ENCODE measurements around the gene BUB3.

Gene BUB3

GRCh38 chr10:123141791-123142700, 12.2 kb upstream of the BUB3 start:
- no peak for DNase-seq

DNA sequence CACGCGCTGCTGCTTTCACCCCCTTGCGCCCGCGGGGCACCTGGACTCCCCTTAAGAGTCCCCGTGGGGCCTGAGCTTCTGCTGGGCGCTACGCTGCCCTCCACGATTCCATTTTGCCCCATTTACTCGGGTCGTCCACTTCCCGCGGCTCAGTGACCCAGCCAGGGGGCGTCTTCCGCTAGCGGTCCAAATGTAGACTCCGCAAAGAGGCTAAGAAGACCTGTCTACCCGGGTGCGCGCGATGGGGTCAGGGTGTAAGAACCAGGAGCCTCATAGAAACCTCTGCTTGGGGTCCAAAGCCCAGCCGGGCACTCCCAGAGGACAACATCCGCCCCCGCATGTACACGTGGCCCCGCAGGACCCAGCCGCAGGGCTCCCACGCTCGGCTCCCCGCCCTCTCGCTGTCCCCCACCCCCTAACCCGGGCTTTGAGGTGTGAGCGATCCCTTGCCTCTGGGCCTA, 11.5 kb upstream of the BUB3 start:
- DNase-seq = no peak

- no peak for DNase-seq
These were observed 10.9 kb upstream of the BUB3 start for GRCh38 chr10:123143162-123143824.

DNA sequence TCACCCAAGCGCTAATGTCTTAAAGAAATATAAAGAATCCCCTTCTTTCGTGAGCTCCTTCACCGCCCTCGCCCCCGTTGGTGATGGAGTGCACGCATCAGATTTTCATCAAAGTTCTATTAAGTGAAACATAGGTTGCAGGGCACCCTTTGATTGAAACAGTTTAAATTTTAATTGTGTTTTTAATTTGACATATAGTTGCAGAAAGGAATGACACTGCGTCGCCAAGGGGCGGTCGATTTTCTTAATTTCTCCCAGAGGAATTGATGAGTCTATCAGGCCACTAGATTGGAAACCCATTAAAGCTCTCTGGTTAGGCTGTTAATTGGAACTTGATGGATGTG, 10.4 kb upstream of the BUB3 start:
- no peak for DNase-seq

GRCh38 chr10:123144697-123145541, 9.3 kb upstream of the BUB3 start:
- DNase-seq = no peak

- no peak for DNase-seq
These were observed 8.6 kb upstream of the BUB3 start for GRCh38 chr10:123145542-123146012.

GRCh38 chr10:123146013-123146893, 7.9 kb upstream of the BUB3 start:
- no peak for DNase-seq

DNA sequence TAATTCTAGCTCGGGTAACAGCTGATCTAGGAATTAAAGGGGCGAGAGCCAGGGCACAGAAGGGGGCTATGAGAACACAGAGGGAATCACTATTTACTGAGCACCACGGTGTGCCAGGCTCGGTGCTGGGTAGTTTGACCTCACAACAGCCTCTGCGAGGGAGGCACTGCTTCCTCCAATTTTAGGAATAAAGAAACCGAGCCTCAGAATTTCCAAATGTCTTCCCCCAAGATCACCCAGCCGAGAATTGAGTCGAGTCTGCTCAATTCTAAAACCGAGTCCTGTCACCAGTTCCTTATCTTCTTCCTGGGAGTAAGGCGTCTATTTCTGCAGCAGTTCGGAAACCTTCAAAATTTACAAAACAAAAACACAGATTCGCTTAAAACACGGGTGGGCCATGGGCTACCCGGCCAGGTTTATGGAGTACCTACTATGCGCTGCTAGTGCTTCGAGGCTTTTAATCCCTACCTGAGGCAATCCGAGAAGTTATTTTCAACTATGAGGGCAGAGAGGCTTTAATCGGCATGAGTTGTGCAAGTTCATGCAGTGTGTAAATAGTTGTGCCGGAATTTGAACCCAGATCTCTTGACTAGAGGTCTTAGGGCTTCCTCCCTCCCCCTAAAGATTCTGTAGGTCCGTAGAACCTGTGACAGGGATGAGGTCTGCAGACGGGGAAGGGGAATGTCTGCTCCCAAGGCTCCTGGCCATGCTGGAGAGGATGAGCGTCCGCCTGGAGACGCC, 7.1 kb upstream of the BUB3 start:
- no peak for DNase-seq

DNA sequence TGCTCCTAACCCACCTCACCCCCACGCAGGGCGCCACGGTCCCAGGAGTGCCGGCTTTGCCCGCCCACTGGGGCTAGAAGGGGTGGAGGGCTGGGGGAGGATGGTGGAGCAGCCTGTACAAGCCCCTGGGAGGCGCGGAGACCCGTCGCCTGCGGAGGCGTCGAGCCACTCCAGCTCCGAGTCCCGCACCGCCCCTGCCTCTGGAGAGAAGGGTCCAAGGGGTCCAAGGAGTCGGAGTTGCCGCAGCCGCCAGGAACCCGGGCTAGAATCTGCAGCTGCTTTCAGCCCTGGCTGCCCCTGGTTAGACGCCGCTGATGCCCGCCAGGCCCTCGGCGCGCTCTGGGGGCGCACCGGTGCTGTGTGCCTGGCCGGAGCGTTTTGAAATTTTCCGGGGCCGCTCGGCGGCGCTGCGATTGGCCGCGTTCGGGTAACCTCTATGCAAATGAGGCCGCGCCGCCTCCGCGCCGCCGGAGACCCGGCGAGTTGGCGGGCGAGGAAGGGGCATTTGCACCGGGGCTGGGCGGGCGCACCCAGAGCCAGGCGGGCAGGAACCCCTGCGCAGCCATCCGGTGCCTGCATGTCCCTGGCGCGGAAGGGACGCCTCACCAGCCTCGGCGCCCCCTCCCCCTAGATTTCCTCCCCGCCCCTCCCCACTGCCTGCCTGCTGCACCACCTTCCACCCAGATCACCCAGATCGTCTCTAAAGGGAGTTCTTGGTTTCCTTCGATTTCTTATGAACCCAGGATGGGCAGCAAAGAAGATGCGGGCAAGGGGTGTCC, 6.4 kb upstream of the BUB3 start, which contains the start of gene HMX2:
Gene HMX2 (plus strand): TSS at position 502 of the 779 bp plus-strand sequence. CDS start 243 bp downstream, at position 745.
- peak; percentile 26 for DNase-seq

GRCh38 chr10:123148414-123149161, 5.6 kb upstream of the BUB3 start:
- peak; percentile 6 for DNase-seq

DNA sequence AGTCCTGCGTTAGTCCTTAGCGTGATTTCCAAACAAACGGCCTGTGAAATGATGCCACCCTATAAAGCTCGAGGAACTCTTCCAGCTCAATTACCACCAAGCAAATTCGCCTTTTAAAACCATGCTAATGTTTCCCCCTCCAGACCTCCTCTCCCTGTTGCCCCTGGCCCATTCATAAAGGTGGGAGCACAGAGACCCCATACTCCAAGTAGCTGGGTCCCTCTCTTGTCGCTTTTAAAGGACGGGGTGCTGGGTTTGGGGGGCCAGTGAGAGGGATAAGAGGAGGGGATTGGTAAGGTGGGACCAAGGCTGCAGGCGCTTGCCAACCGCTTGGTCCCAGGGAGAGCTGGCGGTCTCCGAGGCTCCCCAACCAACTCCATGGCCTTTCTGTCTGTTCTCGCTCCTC, 5.0 kb upstream of the BUB3 start:
- DNase-seq = no peak

GRCh38 chr10:123149568-123150270, 4.5 kb upstream of the BUB3 start:
- DNase-seq = no peak

DNA sequence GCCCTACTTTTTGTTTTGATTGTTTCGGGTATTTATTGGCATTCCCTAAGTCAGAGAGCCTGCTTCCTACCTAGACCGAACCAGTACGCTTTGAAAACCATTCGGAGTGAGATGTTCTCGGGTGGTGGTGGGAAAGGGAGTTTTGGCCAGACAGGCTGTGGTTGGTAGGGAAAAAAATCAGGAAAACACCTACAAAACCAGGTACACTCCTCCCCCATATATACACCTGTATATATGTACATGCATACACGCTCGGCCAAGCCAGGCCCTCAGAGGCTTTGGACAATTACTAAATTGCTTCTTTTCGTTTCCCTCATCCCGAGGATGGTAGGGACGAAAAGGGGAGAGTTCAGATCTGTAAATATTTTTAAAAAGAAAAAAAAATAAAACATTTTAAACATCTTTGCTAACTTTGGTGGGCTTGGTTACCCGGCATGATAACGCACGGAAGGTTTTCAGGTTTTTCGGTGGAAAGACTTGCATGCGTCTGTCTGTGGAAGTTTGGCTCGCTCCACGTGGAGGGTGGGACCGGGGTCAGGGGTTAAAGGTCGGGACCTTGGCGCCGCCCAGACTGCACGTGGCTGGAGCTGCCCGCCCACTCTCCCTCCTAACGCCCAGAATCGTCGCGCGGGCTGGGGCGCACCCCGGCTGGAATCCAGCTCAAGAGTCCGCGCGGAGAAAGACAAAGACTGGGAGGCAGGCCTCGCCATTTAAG, 3.8 kb upstream of the BUB3 start:
- no peak for DNase-seq

DNA sequence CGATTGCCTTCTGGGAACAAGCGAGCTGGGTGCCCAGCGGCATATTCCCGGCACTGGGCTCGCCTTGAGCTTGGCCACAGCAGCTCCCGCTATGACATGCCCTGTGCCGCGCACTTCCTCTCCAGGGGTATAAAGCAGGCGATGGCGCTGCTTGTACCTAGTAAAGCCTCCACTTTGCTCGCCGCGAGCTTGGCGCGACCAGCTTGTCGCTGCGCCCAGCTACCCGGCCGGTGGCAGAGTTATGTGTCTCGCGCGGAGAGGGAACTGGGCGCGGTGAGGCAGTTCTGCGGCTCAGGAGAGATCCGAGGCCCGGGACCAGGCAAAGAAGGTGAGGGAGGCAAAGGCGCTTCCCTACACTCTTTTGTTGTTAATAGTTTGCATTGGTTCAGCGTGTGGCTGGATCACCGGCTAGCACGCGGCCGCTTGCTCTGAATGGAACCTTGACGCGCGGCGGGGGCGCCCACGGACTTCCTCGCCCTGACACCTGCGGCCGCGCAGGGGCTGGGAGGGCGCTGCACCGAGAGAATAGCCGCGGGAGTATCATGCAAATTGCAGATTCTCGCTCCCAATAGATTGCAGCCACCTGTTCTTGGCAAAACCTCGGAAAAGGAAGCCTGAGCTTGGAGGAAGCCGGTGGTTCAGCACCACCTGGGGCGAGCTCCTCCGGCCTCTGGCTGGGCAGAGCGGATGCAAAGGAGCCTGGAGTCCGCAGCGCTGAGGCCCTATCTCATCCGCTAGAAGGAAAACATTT, 3.0 kb upstream of the BUB3 start:
- no peak for DNase-seq

- no peak for DNase-seq
These were observed 2.5 kb upstream of the BUB3 start for GRCh38 chr10:123151737-123152135.

- DNase-seq = no peak
These were observed 613 bp upstream of the BUB3 start for GRCh38 chr10:123153486-123154091.
